ENCODE results near the gene ITFG1. TPM values are rescaled to one million over a fixed set of nuclear protein-coding genes. Genes with fewer than 3 reads are reported as not detected.
"Not testable (repeated sequence)": the region's sequence is repeated elsewhere in the genome, so short reads cannot be mapped to it uniquely, and the experiment has no call there.

Gene ITFG1
- total RNA-seq, 1 donor from 2014 or later, result 41.3 TPM

DNA sequence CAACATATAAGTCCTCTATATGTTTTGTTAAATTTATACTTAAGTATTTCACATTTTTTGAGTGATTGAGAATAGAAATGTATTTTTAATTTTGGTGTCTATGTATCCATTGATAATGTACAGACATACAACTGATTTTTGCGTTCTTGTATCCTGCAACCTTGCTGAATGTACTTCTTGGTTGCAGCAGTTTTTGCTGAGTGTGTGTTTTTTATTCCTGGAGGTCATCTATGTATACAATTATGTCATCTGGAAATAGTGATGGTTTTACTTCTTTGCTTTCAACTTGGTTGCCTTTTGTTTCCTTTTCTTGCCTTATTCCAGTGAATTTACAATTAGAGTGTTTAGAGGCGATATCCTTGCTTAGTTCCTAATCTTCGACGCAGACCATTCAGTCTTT is 249.6 kb downstream of the ITFG1 start:
- TF ChIP-seq, protein P1, sequence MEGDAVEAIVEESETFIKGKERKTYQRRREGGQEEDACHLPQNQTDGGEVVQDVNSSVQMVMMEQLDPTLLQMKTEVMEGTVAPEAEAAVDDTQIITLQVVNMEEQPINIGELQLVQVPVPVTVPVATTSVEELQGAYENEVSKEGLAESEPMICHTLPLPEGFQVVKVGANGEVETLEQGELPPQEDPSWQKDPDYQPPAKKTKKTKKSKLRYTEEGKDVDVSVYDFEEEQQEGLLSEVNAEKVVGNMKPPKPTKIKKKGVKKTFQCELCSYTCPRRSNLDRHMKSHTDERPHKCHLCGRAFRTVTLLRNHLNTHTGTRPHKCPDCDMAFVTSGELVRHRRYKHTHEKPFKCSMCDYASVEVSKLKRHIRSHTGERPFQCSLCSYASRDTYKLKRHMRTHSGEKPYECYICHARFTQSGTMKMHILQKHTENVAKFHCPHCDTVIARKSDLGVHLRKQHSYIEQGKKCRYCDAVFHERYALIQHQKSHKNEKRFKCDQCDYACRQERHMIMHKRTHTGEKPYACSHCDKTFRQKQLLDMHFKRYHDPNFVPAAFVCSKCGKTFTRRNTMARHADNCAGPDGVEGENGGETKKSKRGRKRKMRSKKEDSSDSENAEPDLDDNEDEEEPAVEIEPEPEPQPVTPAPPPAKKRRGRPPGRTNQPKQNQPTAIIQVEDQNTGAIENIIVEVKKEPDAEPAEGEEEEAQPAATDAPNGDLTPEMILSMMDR (IDR thresholded peaks at IDR 0.05; ENCODE audit: unreplicated experiment), result no peak
- DNase-seq (ENCODE audit: low spot score, unreplicated experiment), result no peak
- Mint-ChIP-seq H3K36me3 (ENCODE audit: insufficient read depth) (peaks cover 4% of the 10 kb centered on the region), H3K4me1 (ENCODE audit: low read depth) (no peaks in the 10 kb centered on the region), H3K9me3 (ENCODE audit: low read depth) (no peaks in the 10 kb centered on the region), H3K4me3 (ENCODE audit: low read depth) (no peak overlapping the region), H3K27ac (no peak overlapping the region), H3K27me3 (no peaks in the 10 kb centered on the region)

DNA sequence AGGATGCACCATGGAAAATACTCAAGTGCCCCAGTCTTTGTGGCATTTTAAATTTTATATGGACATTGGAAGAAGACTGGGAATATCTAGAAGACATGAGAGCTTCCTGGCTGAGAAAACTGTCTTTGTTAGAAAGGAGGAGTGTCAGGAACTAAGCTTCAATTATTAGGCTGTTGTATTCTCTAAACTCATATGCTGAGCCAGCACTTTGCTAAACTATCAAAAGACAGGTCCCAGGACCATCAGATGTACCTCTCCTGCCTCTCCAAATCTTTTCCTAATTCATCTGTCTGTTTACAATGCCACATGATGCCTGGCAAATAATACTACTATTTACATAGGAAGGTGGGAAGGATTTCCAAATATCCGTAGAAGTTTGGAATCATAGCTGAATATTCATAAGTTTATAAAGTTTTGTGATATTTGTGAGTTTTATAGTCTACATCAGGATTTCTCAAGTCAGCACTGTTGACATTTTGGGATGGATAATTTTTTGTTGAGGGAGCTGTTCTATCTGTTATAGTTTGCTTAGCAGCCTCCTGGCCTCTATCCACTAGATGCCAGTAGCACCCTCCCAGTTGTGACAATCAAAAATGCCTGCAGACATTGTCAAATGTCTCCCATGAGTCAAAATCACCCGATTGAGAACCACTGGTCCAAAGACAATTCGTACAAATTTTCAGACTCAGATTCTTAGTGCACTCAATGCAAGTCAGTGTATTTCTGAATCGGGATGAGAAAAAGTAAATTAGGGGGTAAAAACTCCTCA is 255.9 kb downstream of the ITFG1 start:
- H3K36me3 Mint-ChIP-seq (ENCODE audit: insufficient read depth), result peaks cover 4% of the 10 kb centered on the region
- H3K4me3 Mint-ChIP-seq (ENCODE audit: low read depth), result no peak overlapping the region
- TF ChIP-seq, protein P1 (IDR thresholded peaks at IDR 0.05; ENCODE audit: unreplicated experiment), result no peak

DNA sequence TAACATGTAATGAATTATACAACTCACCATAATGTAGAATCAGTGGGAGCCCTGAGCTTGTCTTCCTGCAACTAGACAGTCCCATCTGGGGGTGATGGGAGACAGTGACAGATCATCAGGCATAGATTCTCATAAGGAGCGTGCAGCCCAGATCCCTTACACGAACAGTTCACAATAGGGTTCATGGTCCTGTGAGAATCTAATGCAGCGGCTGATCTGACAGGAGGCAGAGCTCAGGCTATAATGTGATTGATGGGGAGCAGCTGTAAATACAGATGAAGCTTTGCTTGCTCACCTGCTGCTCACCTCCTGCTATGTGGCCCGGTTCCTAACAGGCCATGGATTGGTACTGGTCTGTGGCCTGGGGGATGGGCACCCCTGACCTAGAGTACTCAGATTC is 257.4 kb downstream of the ITFG1 start:
- H3K27me3 Mint-ChIP-seq; H3K4me3 Mint-ChIP-seq (ENCODE audit: low read depth); DNase-seq (ENCODE audit: low spot score, unreplicated experiment); H3K27ac Mint-ChIP-seq; H3K36me3 Mint-ChIP-seq (ENCODE audit: insufficient read depth); H3K4me1 Mint-ChIP-seq (ENCODE audit: low read depth); H3K9me3 Mint-ChIP-seq (ENCODE audit: low read depth): not testable (repeated sequence)

More for the DNA sequence above, 255.9 kb downstream of the ITFG1 start:
- DNase-seq (ENCODE audit: low spot score, unreplicated experiment), result no peak
- Mint-ChIP-seq H3K9me3 (ENCODE audit: low read depth) (no peaks in the 10 kb centered on the region), H3K27ac (no peak overlapping the region), H3K27me3 (no peaks in the 10 kb centered on the region), H3K4me1 (ENCODE audit: low read depth) (no peaks in the 10 kb centered on the region)

DNA sequence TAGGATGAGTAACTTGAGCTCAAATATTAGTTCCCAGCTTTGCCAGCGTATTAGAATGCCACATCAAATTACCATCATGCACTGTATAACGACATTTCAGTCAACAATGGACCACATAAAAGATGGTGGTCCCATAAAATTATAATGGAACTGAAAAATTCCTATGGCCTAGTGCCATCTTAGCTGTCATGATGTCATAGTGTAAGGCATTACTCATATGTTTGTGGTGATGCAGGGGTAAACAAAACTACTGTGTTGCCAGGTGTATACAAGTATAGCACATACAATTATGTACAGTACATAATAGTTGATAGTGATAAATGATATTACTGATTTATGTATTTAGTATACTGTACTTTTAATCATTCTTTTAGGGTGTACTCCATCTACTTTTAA is 262.7 kb downstream of the ITFG1 start:
- TF ChIP-seq, protein P1 (IDR thresholded peaks at IDR 0.05; ENCODE audit: unreplicated experiment), result no peak
- no peaks in the 10 kb centered on the region for H3K4me1 Mint-ChIP-seq (ENCODE audit: low read depth)
- H3K9me3 Mint-ChIP-seq (ENCODE audit: low read depth), result no peaks in the 10 kb centered on the region
- no peaks in the 10 kb centered on the region for H3K27me3 Mint-ChIP-seq
- no peak overlapping the region for H3K4me3 Mint-ChIP-seq (ENCODE audit: low read depth)
- no peak for DNase-seq (ENCODE audit: low spot score, unreplicated experiment)
- peaks cover 8% of the 10 kb centered on the region for H3K36me3 Mint-ChIP-seq (ENCODE audit: insufficient read depth)
- no peak overlapping the region for H3K27ac Mint-ChIP-seq

DNA sequence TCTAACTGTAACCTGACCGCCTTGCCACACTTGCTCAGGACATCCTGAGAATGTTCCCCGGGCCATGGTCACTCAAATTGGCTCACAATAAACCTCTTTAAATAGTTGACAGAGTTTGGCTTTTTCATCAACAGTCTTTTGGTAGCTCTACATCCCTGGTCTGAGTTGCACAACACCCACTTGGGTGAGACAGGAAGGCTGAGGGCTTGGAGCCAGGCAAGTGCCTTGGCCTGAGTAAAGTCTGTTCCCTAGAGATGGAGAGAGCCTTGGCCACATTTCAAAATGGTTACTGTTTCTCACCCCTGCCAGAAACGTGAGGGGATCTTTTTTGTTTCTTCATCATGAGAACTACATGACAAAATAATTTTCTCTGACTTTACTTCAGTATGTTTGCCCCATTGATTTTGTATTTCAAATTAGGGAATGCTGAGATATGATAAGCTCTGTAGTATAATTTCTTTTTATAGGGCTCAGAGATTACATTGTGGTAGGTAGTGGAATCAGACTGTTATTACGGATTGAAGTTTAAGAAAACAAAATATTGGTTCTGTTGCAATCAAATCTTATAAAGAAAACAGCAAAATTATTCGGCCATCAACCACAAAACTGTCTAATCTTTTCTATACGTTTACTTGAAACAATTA is 263.2 kb downstream of the ITFG1 start:
- no peak for DNase-seq (ENCODE audit: low spot score, unreplicated experiment)
- Mint-ChIP-seq H3K4me1 (ENCODE audit: low read depth) (no peaks in the 10 kb centered on the region), H3K4me3 (ENCODE audit: low read depth) (no peak overlapping the region), H3K9me3 (ENCODE audit: low read depth) (no peaks in the 10 kb centered on the region), H3K27ac (no peak overlapping the region), H3K36me3 (ENCODE audit: insufficient read depth) (peaks cover 10% of the 10 kb centered on the region), H3K27me3 (no peaks in the 10 kb centered on the region)
- TF ChIP-seq, protein P1 (IDR thresholded peaks at IDR 0.05; ENCODE audit: unreplicated experiment), result no peak

DNA sequence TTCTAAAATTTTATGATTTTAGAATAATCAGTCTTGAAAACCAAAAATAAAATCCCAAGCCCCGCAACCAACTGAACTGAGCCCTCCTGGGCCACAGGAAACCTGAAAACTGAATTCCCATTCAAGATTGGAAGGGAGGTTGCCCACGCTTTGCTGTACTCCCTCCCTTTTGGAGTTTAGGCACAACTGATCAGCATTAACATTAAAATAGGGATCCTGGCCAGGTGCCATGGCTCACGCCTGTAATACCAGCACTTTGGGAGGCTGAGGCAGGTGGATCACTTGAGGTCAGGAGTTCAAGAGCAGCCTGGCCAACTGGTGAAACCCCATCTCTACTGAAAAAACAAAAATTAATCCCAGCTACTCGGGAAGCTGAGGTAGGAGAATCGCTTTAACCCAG is 264.4 kb downstream of the ITFG1 start:
- Mint-ChIP-seq H3K36me3 (ENCODE audit: insufficient read depth) (peaks cover 13% of the 10 kb centered on the region), H3K27ac (no peak overlapping the region), H3K4me1 (ENCODE audit: low read depth) (no peaks in the 10 kb centered on the region), H3K4me3 (ENCODE audit: low read depth) (no peak overlapping the region), H3K9me3 (ENCODE audit: low read depth) (no peaks in the 10 kb centered on the region), H3K27me3 (no peaks in the 10 kb centered on the region)
- DNase-seq (ENCODE audit: low spot score, unreplicated experiment), result no peak
- TF ChIP-seq, protein P1 (IDR thresholded peaks at IDR 0.05; ENCODE audit: unreplicated experiment), result no peak
